Transverse colon (tissue), 3 donors: ENCODE measurements around the gene TRAF7.

Source experiments
- CTCF ChIP-seq, 5 experiments: fragments of 200-600 bp in 3 of 5; fragments of 450-650 bp in 2 of 5; sonication (generic) in 3 of 5; IDR thresholded peaks; 1 replicate in 2 of 5; 2 replicates in 3 of 5; pipeline ENCODE4 v1.5.1; 2016 to 2017; ENCODE audit warnings: antibody characterized with exemption in 5 of 5, inconsistent platforms in 3 of 5, mild to moderate bottlenecking in 2 of 5, moderate library complexity in 1 of 5
- EP300 ChIP-seq: sonication (generic); formaldehyde crosslinking; IDR thresholded peaks from one replicate; pipeline ENCODE4 v1.6.1; 2017; ENCODE audit warnings: antibody characterized with exemption, low read depth
- POLR2A ChIP-seq: fragments of 450-650 bp; IDR thresholded peaks from one replicate; pipeline ENCODE4 v1.6.1; 2016; ENCODE audit warnings: antibody characterized with exemption, mild to moderate bottlenecking, moderate library complexity

- TF ChIP-seq CTCF (IDR thresholded peaks at IDR 0.05) = no peak
- TF ChIP-seq EP300 = no peak
- TF ChIP-seq POLR2A = no peak
Measured at GRCh38 chr16:2149630-2150417, 5.8 kb upstream of the TRAF7 start.
